Measurements from ENCODE around the gene CYP4F8.

- TF ChIP-seq CTCF (IDR thresholded peaks at IDR 0.05) (no peak), POLR2A (IDR thresholded peaks at IDR 0.05) (no peak)
Measured at GRCh38 chr19:15672580-15673175, 57.7 kb downstream of the CYP4F8 start, which contains the start of gene CYP4F12.
